MM.1S (cell line): Measurements from ENCODE around the gene DCAF17.

Experiments used
- CTCF ChIP-seq: fragments of 300-600 bp; sonication (generic); IDR thresholded peaks from 2 replicates; pipeline ENCODE4 v1.5.1; 2016; ENCODE audit warnings: antibody characterized with exemption, low read length, mixed read lengths
- EZH2 ChIP-seq: fragments of 300-600 bp; sonication (generic); optimal IDR thresholded peaks from 2 replicates; pipeline ENCODE3; 2017; ENCODE audit warnings: low read depth, mild to moderate bottlenecking, antibody characterized with exemption, low read length, mixed read lengths
- EZH2phosphoT487 ChIP-seq: fragments of 300-600 bp; sonication (generic); IDR thresholded peaks from 2 replicates; pipeline ENCODE4 v1.6.1; 2018; ENCODE audit warnings: antibody characterized with exemption, low read length

- TF ChIP-seq EZH2phosphoT487 (no peak), CTCF (no peak), EZH2 (no peak)
These were observed 44.2 kb upstream of the DCAF17 start for GRCh38 chr2:171389780-171390179.
